HAP-1 (cell line): ENCODE results near the gene NDST1.

Experiments used
- DNase-seq, 2 experiments: peaks; one replicate each; pipeline ENCODE4 v3.0.0-alpha.2; 2016 to 2020; ENCODE audit warnings: low spot score in 2 of 2
- H3K27me3 ChIP-seq: fragments of 250-450 bp; sonication (Bioruptor Pico); 2 replicates; pipeline ENCODE4 v1.5.1; 2020; ENCODE audit warnings: low read depth, mild to moderate bottlenecking, moderate library complexity
- H3K36me3 ChIP-seq: fragments of 250-450 bp; sonication (Bioruptor Pico); replicated peaks from 2 replicates; pipeline ENCODE4 v1.5.1; 2020; ENCODE audit warnings: mild to moderate bottlenecking
- H3K4me1 ChIP-seq: fragments of 250-450 bp; sonication (Bioruptor Pico); 2 replicates; pipeline ENCODE4 v1.5.1; 2020; ENCODE audit warnings: mild to moderate bottlenecking
- H3K4me3 ChIP-seq: fragments of 250-450 bp; sonication (Bioruptor Pico); 2 replicates; pipeline ENCODE4 v1.5.1; 2020; ENCODE audit warnings: mild to moderate bottlenecking, moderate library complexity
- H3K9me3 ChIP-seq: fragments of 250-450 bp; sonication (Bioruptor Pico); 2 replicates; pipeline ENCODE4 v1.5.1; 2020; ENCODE audit warnings: mild to moderate bottlenecking, moderate library complexity
- in situ Hi-C: fragments of 300-500 bp; cut with MboI; formaldehyde crosslinking; loops from 3 replicates; pipeline ENCODE4 v1.14.3; 2020; ENCODE audit warnings: low sequenced_read_pairs, inconsistent platforms, mixed read lengths

NDST1 gene

DNA sequence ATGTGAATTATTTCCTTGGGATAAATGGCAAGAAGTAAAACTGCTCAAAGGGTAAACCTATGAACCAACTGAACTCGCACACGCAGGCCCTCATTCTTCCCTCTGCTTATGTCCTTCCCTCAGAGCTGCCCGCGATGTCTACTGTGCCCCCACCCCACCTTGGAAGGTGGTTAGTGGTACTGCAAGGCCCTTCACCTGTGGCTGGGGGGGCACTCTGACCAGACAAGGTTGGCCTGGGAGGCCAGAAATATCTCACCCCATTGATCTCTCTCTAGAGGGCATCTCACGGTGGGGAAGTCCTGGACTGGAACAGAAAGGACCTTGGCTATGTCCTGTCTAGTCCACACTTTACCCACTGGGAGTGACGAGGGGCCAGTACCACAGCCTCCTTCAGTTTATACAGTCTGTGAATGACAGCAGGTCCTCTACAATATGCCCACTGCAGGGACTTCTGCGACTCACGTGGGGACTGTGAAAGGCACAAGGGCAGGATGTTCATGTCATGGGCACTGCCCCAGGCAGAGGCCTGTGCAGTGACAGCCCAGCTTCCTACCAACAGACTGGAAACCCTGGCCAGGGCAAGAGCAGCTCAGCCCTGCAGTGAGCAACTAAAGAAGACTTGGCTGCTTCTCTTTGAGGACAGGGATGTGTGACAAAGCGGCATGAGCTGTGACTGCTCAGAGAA, 75.8 kb downstream of the NDST1 start:
- in situ Hi-C loops = no loop called here
- Histone ChIP-seq H3K4me3 (no peak overlapping the region), H3K27me3 (no peaks in the 10 kb centered on the region; the same call in none of the 2 replicates), H3K4me1 (no peaks in the 10 kb centered on the region), H3K9me3 (no peaks in the 10 kb centered on the region), H3K36me3 (no peaks in the 10 kb centered on the region)
- no peak for DNase-seq

DNA sequence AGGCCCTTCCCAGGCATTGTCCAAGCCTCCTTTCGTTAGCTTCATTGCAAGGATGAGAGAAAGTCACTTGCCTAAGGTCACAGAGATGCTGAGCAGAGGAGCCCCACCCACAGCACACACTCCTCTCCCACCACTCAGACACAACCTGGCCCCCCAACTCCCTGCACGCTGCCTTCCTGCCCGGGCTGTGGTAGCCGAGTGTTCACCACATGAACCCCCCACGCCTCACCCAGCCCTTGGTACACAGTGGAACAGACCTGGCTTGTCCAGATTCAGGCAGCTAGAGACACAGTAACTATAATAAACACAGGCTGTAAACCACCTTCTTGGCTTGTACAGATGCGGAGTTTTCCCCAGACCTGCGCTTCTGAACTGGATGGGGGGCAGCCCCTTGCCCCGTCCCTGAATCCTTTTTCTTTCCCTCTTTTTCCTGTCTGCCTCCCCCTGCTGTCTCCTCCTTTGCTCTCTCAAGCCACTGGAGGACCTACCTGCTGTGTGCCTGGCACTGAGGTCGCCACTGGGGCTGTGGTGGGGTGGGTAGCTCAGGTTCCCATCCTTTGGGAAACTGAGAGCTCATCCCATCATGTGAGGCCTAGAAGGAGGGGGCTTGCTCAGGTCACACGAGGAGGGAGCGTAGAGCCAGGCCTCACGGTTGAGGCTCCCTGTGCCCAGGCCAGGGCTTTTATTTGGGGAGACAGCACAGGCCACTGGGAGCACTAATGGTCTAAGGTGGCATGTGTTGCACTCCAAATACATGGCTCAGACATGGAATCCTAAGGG, 76.8 kb downstream of the NDST1 start:
- Histone ChIP-seq H3K4me1 (no peaks in the 10 kb centered on the region), H3K9me3 (no peaks in the 10 kb centered on the region), H3K4me3 (no peak overlapping the region), H3K27me3 (no peaks in the 10 kb centered on the region; the same call in none of the 2 replicates), H3K36me3 (no peaks in the 10 kb centered on the region)
- no peak for DNase-seq
- in situ Hi-C loops = no loop called here

DNA sequence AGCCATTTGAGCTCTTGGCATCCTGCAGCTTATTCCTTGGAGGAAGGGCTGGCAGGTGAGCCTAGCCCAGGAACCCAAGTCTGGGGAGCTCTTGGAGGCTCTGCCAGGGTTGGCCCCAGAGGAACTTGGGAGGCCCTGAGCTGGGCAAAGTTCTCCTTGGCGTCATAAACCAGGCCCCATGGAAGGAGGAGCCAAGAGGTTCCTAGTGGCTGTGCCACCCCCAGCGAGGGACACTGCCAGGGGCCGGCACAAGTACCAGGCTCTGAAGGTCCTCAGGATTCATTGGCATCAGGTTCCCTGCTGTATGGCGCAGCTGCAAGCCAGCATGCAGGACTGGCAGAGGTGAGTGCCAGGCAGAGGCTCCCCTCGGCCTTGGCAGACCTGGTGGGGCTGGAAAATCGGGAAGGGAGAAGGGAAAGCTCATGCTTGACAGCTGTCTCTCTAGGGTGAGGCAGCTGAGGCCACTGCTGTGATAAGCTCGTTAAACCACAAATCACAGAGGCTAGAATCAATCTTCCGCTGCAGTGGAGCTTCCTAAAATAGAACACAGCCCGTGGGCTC, 77.9 kb downstream of the NDST1 start:
- Histone ChIP-seq H3K4me1 (no peaks in the 10 kb centered on the region), H3K27me3 (no peaks in the 10 kb centered on the region; the same call in none of the 2 replicates), H3K4me3 (no peak overlapping the region), H3K9me3 (no peaks in the 10 kb centered on the region), H3K36me3 (no peaks in the 10 kb centered on the region)
- no peak for DNase-seq
- in situ Hi-C loops = no loop called here

DNA sequence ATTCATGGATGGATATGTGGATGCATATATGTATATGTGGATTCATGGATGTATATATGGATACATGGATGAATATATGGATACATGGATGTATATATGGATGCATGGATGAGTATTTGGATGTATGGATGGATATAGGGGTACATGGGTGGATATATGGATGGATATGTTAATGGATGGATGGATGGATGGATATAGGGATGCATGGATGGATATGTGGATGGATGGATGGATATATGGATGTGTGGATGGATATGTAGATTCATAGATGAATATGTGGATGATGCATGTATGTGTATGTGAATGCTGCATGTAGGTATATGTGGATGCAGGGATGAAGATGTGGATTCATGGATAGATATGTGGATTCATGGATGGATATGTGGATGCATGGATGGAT, 79.1 kb downstream of the NDST1 start:
- Histone ChIP-seq H3K36me3 (no peaks in the 10 kb centered on the region), H3K4me3 (no peak overlapping the region), H3K9me3 (no peaks in the 10 kb centered on the region), H3K27me3 (no peaks in the 10 kb centered on the region; the same call in 1 of the 2 replicates), H3K4me1 (no peaks in the 10 kb centered on the region)
- no peak for DNase-seq
- in situ Hi-C loops = no loop called here

DNA sequence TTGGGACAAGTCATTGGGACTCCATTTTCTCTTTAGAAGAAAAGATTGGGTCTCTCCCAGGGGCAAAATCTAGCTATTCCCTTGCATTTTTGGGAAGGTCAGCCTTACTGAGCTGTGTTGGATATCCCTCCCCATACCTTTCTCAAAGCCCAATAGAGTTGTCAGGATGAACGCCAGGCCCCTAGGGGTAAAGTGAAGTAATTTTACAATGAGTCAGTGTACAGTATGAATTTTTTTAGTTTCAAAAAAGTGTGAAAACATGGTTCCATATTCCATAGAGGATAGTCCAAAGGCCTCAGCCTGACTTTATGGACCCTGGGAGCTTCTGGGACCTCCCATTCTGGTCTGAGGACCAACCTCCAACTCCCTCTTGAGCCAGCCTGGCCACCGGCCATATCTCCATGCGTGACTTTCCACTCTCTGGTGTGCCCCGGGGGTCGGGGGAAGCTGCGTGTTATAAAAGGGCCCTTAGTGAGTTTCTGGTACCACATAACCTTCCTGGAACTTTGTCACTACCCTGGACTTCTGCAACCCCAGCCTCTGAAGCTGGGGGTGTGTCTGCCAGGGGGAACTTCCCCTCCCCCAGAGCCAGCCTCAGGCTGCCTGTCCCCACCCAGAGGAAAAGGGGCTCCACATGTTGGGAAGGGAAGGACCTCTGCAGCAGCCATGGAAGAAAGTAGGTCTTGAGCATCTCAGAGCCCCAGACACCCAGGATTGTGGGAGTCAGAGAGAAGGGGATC, 80.1 kb downstream of the NDST1 start:
- no peaks in the 10 kb centered on the region; the same call in 1 of the 2 replicates for H3K27me3 ChIP-seq
- no peak overlapping the region for H3K4me3 ChIP-seq
- no peaks in the 10 kb centered on the region for H3K36me3 ChIP-seq
- DNase-seq = no peak
- no peaks in the 10 kb centered on the region for H3K4me1 ChIP-seq
- H3K9me3 ChIP-seq = no peaks in the 10 kb centered on the region
- in situ Hi-C loops = no loop called here

DNA sequence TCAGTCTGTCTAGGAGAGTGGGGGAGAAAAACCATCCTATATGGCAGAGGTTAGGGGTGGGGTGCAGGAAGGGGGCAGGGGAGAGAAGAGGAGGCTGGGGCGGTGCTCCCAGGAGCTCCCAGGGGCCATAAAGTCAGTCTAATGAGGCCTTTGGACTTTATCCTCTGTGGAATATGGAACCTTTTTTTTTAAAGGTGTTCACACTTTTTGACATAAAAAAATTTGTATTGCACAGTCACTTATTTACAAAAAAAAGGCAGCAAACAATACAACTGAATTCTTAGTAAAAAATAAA, 80.6 kb downstream of the NDST1 start:
- Histone ChIP-seq H3K36me3 (no peaks in the 10 kb centered on the region), H3K27me3 (no peaks in the 10 kb centered on the region; the same call in 1 of the 2 replicates), H3K4me3 (no peak overlapping the region), H3K9me3 (no peaks in the 10 kb centered on the region), H3K4me1 (no peaks in the 10 kb centered on the region)
- no peak for DNase-seq
- in situ Hi-C loops = no loop called here

DNA sequence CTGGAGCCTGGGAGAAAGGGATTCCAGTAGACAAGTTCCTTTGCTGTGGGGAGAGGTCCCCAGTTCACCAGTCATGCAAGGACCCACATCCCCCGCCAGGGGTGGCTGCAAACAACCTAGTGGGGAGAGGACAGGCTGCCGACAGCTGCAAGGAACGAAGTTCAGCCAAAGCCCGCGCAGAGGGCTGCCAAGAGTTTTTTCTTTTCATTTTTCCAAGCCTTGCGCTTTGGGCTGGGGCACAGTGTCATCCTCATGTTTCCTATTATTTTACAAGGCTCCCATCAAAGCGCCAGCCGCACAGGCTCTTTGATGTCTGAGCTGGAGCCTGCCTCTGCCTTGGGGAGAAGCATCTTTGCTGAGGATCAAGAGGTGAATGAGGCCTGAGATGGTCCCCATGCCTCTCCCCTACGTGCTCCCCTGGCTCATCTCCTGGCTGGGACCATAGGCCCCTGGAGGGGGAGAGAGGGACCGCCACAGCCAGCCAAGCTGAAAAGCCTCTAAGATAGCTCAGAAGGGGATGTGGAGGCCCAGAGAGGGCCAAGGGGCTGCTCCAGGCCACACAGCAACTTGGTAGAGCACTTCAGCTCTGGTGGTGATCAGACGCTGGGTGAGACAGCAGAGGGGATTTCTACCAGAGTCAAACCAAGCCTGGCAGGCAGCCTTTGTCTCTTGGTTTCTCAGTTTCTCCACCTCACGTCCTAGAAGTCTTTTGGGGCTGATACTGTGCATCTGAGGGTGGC, 82.1 kb downstream of the NDST1 start:
- in situ Hi-C loops = no loop called here
- Histone ChIP-seq H3K9me3 (no peaks in the 10 kb centered on the region), H3K27me3 (no peaks in the 10 kb centered on the region; the same call in 1 of the 2 replicates), H3K4me1 (no peaks in the 10 kb centered on the region), H3K36me3 (no peaks in the 10 kb centered on the region), H3K4me3 (no peak overlapping the region)
- DNase-seq = no peak

DNA sequence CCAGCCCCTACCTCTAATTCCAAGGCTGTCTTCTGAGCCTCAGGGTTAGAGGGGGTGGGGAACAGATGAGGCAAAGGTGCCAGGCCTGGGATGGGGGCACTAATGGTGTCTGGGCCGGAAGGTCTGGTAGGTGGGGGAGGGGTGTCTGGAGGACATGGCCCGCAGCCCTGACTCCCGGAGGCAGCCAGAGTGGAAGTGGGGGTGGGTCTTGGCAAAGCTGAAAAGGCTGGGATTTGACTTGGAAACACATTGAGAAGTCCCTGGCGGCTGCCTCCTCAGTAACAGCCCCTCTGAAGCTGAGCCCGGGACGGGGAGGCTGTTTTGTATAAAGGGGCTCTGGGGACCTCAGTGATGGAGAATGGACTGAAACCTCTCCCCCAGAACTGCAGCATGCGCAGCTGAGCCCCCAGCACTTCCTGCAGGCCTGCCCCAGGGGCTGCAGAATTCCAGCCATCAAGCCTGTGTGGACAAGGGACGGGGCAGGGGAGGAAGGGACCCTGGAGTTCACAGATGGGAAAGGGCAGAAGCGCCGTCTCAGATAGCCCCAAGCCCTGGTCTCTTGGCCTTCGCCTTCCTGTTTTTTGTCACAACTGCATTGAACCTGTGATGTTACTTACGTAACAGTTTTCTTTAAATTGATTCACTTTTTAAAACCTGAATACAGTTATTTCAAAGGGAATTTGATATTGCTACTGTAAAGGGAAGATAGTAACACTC, 83.2 kb downstream of the NDST1 start:
- in situ Hi-C loops = no loop called here
- Histone ChIP-seq H3K36me3 (no peaks in the 10 kb centered on the region), H3K4me3 (no peak overlapping the region), H3K27me3 (no peaks in the 10 kb centered on the region; the same call in 1 of the 2 replicates), H3K4me1 (no peaks in the 10 kb centered on the region), H3K9me3 (no peaks in the 10 kb centered on the region)
- no peak for DNase-seq

DNA sequence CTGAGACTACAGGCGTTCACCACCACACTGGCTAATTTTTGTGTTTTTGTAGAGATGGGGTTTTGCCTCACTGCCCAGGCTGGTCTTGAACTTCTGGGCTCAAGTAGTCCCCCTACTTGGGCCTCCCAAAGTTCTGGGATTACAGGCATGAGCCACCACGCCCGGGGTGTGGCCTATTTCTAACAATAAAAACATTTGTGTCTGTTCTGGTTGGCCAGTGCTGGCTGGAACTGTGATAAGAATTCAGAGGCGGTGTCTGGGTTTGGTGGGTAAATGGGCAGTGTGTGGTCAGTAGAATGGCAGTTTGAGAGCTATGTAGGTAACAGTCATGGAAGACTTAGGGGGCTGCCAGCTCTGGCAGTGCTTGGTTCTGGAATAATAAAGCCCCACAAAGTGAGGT, 85.7 kb downstream of the NDST1 start:
- no peak for DNase-seq
- Histone ChIP-seq H3K9me3 (no peaks in the 10 kb centered on the region), H3K4me1 (no peaks in the 10 kb centered on the region), H3K27me3 (no peaks in the 10 kb centered on the region), H3K4me3 (no peak overlapping the region), H3K36me3 (no peaks in the 10 kb centered on the region)
- in situ Hi-C loops = no loop called here

DNA sequence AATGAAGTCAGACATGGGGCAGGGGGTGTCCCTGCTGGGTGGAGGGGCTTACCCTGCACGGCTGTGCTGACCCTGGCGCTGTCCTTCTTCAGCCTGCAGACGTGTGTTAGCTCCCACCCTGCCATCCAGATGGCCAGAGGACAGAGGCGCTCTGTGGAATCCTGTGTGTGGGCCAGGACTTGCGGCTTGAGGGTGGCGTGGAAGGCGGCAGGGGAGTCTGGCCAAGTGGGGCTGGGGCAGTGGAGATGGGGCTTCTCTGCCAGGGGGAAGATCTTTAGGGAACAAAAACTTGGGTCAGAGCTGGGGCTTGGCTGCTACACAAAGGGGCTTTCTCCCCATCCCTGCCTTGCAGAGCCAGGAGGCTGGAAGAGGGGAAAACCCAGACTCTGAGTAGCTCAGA, 86.1 kb downstream of the NDST1 start:
- DNase-seq = no peak
- H3K9me3 ChIP-seq = no peaks in the 10 kb centered on the region
- H3K4me3 ChIP-seq = no peak overlapping the region
- H3K36me3 ChIP-seq = no peaks in the 10 kb centered on the region
- H3K4me1 ChIP-seq = no peaks in the 10 kb centered on the region
- in situ Hi-C loops = no loop called here
- H3K27me3 ChIP-seq = no peaks in the 10 kb centered on the region

DNA sequence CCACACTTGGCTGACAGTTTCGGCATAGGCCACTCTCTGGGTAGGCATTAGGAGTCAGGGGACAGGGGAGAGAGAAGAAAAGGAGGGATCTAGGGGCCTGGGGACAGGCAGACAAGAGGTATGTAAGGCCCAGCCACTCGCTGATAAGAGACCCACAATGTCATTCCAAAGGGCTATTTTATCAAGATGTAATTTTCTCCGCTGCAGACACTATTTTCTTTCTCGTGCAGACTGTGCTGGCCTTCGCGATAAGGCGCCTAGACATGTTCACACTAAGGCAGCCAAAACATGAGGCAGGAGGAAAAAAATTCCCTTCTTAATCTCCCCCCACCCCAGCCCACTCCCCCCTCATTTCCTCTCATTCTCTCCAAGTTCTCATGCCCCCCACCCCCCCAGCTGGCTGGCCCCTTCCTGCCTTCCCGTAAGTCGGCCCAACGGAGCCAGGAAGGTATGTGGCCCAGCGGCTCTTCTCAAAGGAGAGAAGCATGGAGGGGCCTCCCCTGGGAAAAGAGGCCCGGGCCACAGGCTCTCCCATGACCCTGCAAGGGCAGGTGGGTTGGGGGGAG, 87.6 kb downstream of the NDST1 start:
- H3K27me3 ChIP-seq = no peaks in the 10 kb centered on the region
- no peaks in the 10 kb centered on the region for H3K9me3 ChIP-seq
- H3K4me3 ChIP-seq = no peak overlapping the region
- DNase-seq = no peak
- H3K36me3 ChIP-seq = no peaks in the 10 kb centered on the region
- no peaks in the 10 kb centered on the region for H3K4me1 ChIP-seq
- in situ Hi-C loops = no loop called here

DNA sequence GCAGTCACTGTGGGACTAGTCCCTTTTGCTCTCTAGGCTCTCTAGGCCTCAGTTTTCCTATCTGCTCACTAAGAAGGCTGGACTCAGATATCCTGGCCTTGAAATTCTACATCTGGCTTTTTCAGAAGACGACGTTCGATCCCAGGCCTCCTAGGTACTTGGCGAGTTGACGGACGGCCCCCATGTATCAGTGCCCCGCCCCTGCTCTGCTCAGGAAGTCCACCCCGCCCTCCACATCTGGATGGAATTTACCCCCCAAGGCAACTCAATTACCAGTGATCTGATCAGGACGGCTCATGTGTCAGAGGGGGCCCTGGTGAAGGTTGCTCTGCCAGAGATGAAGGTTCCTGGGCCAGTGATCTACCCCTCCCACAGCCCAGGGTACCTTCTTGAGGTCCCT, 88.4 kb downstream of the NDST1 start:
- no peaks in the 10 kb centered on the region for H3K36me3 ChIP-seq
- DNase-seq = no peak
- in situ Hi-C loops = no loop called here
- no peak overlapping the region for H3K4me3 ChIP-seq
- no peaks in the 10 kb centered on the region for H3K27me3 ChIP-seq
- no peaks in the 10 kb centered on the region for H3K9me3 ChIP-seq
- H3K4me1 ChIP-seq = no peaks in the 10 kb centered on the region

DNA sequence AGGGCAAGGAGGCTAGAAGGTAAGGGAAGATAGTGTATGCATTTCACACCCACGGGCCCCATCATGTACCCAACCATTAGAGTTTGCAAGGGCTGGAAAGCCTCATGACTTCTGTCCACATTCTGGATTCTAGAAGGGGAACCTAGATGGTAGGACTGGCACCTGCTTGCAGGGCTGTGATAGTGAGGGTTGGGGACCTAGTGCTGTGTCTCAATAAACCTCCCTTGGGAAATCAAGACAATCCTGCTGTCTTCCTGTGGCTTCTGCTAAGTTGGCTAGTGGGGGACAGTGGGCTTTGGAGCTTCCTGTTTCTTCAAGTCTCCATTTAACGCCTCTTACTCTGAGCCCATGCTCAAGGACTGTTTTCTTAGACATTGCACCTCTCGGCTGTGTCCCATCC, 88.9 kb downstream of the NDST1 start:
- no peak for DNase-seq
- Histone ChIP-seq H3K9me3 (no peaks in the 10 kb centered on the region), H3K36me3 (no peaks in the 10 kb centered on the region), H3K27me3 (no peaks in the 10 kb centered on the region), H3K4me1 (no peaks in the 10 kb centered on the region), H3K4me3 (no peak overlapping the region)
- in situ Hi-C loops = no loop called here
